T-helper 1 cell treated with Interleukin-12 subunit alpha and Interleukin-12 subunit beta and Interleukin-4 antibody, amounts not matched to agents 30 μg/mL and 1 μg/mL, for 36 hours (primary cell): ENCODE results near the gene EMC8.

Experiments
- H3K27ac Mint-ChIP-seq: one replicate; pipeline ENCODE4 v1.8.0; 2021; ENCODE audit warnings: mild to moderate bottlenecking, mixed read lengths
- H3K27me3 Mint-ChIP-seq: one replicate; pipeline ENCODE4 v1.8.0; 2021; ENCODE audit warnings: low read depth, mixed read lengths
- H3K36me3 Mint-ChIP-seq: one replicate; pipeline ENCODE4 v1.8.0; 2021; ENCODE audit warnings: low read depth, mixed read lengths
- H3K4me1 Mint-ChIP-seq: one replicate; pipeline ENCODE4 v1.8.0; 2021; ENCODE audit warnings: low read depth, mixed read lengths
- H3K4me3 Mint-ChIP-seq: one replicate; pipeline ENCODE4 v1.8.0; 2021; ENCODE audit warnings: mild to moderate bottlenecking, moderate library complexity, mixed read lengths
- H3K9me3 Mint-ChIP-seq: one replicate; pipeline ENCODE4 v1.8.0; 2021; ENCODE audit warnings: mixed read lengths

Gene EMC8

GRCh38 chr16:85734311-85735017 lies 64.9 kb downstream of the EMC8 start:
- Mint-ChIP-seq H3K27ac (no peak overlapping the region), H3K9me3 (no peaks in the 10 kb centered on the region), H3K36me3 (no peaks in the 10 kb centered on the region), H3K4me3 (no peak overlapping the region), H3K27me3 (no peaks in the 10 kb centered on the region), H3K4me1 (peaks cover 5% of the 10 kb centered on the region)

DNA sequence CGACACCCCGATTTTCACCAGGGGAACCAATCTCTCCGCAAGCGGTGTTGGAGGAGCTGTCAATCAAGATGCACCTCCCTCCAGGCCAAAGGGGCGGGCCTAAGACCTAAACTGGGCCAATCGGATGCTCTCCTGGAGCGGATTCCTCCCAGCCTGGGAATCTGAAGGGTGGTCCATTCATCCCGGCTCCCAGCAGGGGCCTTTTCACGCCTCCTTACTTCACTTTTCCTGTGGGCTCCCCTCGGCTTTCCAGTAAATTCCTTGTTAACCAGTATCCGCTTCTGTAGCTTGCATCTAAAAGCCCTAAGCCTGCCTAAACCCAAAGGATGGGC lies 65.5 kb downstream of the EMC8 start:
- Mint-ChIP-seq H3K27me3 (no peaks in the 10 kb centered on the region), H3K4me3 (no peak overlapping the region), H3K4me1 (peaks cover 5% of the 10 kb centered on the region), H3K27ac (no peak overlapping the region), H3K9me3 (no peaks in the 10 kb centered on the region), H3K36me3 (no peaks in the 10 kb centered on the region)

- Mint-ChIP-seq H3K36me3 (no peaks in the 10 kb centered on the region), H3K27ac (no peak overlapping the region), H3K9me3 (no peaks in the 10 kb centered on the region), H3K4me1 (peaks cover 5% of the 10 kb centered on the region), H3K4me3 (no peak overlapping the region), H3K27me3 (no peaks in the 10 kb centered on the region)
These were observed 66.0 kb downstream of the EMC8 start for GRCh38 chr16:85733155-85733838.

DNA sequence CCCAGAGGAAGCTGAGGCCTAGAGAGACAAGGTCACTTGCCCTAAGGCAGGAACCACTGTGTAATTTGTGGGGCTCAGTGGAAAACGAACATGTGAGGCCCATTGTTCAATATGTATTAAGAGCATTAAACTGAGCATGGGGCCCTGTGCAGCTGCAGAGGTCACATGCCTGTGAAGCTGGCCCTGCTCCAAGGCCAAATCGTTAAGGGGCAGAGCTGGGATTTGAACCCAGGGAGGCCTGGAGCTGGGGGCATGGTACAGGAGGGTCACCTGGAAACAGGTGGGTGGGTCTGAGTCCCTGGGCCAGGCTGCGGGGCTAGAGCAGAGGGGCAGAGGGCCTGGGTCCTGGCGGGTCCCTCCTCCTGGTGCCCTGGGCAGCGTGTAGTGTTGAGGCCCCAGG lies 68.2 kb downstream of the EMC8 start:
- Mint-ChIP-seq H3K4me1 (peaks cover 5% of the 10 kb centered on the region), H3K4me3 (no peak overlapping the region), H3K27me3 (no peaks in the 10 kb centered on the region), H3K9me3 (no peaks in the 10 kb centered on the region), H3K36me3 (no peaks in the 10 kb centered on the region), H3K27ac (no peak overlapping the region)

- Mint-ChIP-seq H3K27me3 (no peaks in the 10 kb centered on the region), H3K27ac (no peak overlapping the region), H3K4me1 (no peaks in the 10 kb centered on the region), H3K36me3 (no peaks in the 10 kb centered on the region), H3K9me3 (no peaks in the 10 kb centered on the region), H3K4me3 (no peak overlapping the region)
These were observed 69.2 kb downstream of the EMC8 start for GRCh38 chr16:85730186-85730465.

DNA sequence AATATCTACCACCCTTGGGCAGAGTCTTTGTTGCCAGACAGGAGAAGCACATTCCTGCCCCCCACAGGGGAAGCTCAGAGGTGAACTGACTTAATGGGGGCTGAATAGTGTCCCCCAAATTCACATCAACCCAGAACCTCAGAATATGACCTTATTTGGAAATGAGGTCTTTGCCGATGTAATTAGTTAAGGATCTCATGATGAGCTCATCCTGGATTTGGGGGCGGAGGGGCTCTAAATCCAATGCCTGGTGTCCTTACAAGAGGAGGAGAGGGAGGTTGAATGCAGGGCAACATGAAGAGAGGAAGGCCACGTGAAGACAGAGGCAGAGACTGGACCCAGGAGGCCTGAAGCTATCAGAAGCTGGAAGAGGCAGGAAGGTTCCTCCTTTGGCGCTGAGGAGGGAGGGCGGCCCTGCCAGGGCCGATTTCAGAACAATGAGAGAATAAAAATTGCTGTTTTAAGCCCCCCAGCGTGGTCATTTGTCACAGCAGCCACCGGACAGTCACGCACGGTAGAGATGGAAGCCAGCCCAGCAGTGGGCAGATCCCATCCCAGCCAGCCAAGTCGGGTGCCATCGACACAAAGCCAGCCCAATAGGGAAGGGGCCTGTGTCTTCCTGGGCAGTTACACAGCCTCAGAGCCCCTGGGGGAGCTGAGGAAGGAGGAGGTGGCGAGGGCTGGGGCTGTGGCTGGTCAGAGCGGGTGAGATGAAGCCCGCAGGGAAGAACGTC lies 69.7 kb downstream of the EMC8 start:
- Mint-ChIP-seq H3K4me1 (no peaks in the 10 kb centered on the region), H3K36me3 (no peaks in the 10 kb centered on the region), H3K27ac (no peak overlapping the region), H3K4me3 (no peak overlapping the region), H3K9me3 (no peaks in the 10 kb centered on the region), H3K27me3 (no peaks in the 10 kb centered on the region)

- Mint-ChIP-seq H3K4me3 (no peak overlapping the region), H3K9me3 (no peaks in the 10 kb centered on the region)
These were observed 70.5 kb downstream of the EMC8 start for GRCh38 chr16:85728879-85729278.

More at GRCh38 chr16:85728879-85729278, 70.5 kb downstream of the EMC8 start:
- H3K36me3 Mint-ChIP-seq: no peaks in the 10 kb centered on the region
- H3K27me3 Mint-ChIP-seq: no peaks in the 10 kb centered on the region
- no peaks in the 10 kb centered on the region for H3K4me1 Mint-ChIP-seq
- H3K27ac Mint-ChIP-seq: no peak overlapping the region
